Eye (tissue), 1 donor: Measurements from ENCODE around the gene NUP188.

Experiments used
- DNase-seq: peaks from one replicate; pipeline ENCODE4 v3.0.0-alpha.2; 2015

NUP188 gene

GRCh38 chr9:128947527-128948301 lies at the start of gene NUP188, which contains the start of gene DOLK:
Gene NUP188, plus strand, starts transcription at chr9:128947699. Its CDS starts 21 bp downstream, at chr9:128947720.
Gene DOLK, minus strand, starts transcription at chr9:128947603. Its CDS starts 300 bp downstream, at chr9:128947303.
- peak; percentile 98 for DNase-seq

- DNase-seq: no peak
Observed at GRCh38 chr9:128898382-128898781, 49.1 kb upstream of the NUP188 start.

- no peak for DNase-seq
Observed at GRCh38 chr9:128898845-128899565, 48.5 kb upstream of the NUP188 start.

- DNase-seq: no peak
Observed at GRCh38 chr9:128899566-128900322, 47.8 kb upstream of the NUP188 start.

GRCh38 chr9:128901379-128901778 lies 46.1 kb upstream of the NUP188 start:
- DNase-seq: no peak

GRCh38 chr9:128901822-128902221 lies 45.7 kb upstream of the NUP188 start:
- DNase-seq: no peak

GRCh38 chr9:128902351-128903078 lies 45.0 kb upstream of the NUP188 start:
- DNase-seq: no peak

GRCh38 chr9:128903079-128903461 lies 44.4 kb upstream of the NUP188 start:
- DNase-seq: no peak

- no peak for DNase-seq
Observed at GRCh38 chr9:128903871-128904620, 43.5 kb upstream of the NUP188 start.

GRCh38 chr9:128905964-128906363 lies 41.5 kb upstream of the NUP188 start:
- no peak for DNase-seq

GRCh38 chr9:128906741-128907140 lies 40.8 kb upstream of the NUP188 start:
- no peak for DNase-seq

GRCh38 chr9:128908372-128908771 lies 39.1 kb upstream of the NUP188 start:
- no peak for DNase-seq

- no peak for DNase-seq
Observed at GRCh38 chr9:128909859-128910258, 37.6 kb upstream of the NUP188 start.

- no peak for DNase-seq
Observed at GRCh38 chr9:128910906-128911305, 36.6 kb upstream of the NUP188 start.

- DNase-seq: peak; percentile 38
Observed at GRCh38 chr9:128911529-128912035, 35.9 kb upstream of the NUP188 start.

- DNase-seq: no peak
Observed at GRCh38 chr9:128912270-128912853, 35.1 kb upstream of the NUP188 start.

- DNase-seq: no peak
Observed at GRCh38 chr9:128913048-128913900, 34.2 kb upstream of the NUP188 start.

GRCh38 chr9:128913995-128914772 lies 33.3 kb upstream of the NUP188 start:
- no peak for DNase-seq

- DNase-seq: no peak
Observed at GRCh38 chr9:128916204-128916603, 31.3 kb upstream of the NUP188 start.
